ENCODE data around the gene TMEM240.

- TF ChIP-seq CTCF (conservative IDR thresholded peaks at IDR 0.05; ENCODE audit: low read length), result no peak
- TF ChIP-seq EZH2phosphoT487 (IDR thresholded peaks at IDR 0.05; ENCODE audit: borderline replicate concordance, low read depth, low read length), result no peak
These were observed 3.3 kb upstream of the TMEM240 start for GRCh38 chr1:1543706-1544099.
